Measurements from ENCODE around the gene PCSK1.

Gene PCSK1

DNA sequence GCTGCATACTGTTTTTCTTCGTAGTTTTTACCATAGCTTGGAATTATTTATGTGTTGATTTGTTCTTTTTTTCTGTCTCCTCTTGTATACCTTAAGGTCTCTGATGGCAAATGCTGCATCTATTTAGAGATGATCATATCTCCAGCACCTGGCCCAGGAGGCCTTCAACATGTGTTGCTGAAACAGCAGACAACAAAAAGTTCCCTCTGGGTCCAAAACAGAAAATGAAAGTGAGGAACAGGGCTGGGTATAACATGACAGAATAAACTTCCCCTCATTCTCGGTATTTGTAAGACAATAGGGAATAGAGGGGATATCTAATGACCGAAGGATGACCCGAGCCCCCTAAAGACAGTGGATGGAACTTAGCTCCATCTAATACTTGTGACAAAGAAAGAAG is 22.7 kb upstream of the PCSK1 start:
- no peak overlapping the region for H2BK5ac ChIP-seq (ENCODE audit: low read depth, low read length, poor library complexity, severe bottlenecking)
- no peak overlapping the region for H3K23ac ChIP-seq (ENCODE audit: low read length in 2 of 2)
- H3K79me1 ChIP-seq (replicated peaks; ENCODE audit: low read length, poor library complexity, severe bottlenecking): no peaks in the 10 kb centered on the region
- no peak overlapping the region for H4K91ac ChIP-seq (ENCODE audit: low read length)
- H3K4ac ChIP-seq (ENCODE audit: low read depth in 1 of 2, low read length in 2 of 2): no peak overlapping the region
- DNase-seq: no peak
- H3K4me3 ChIP-seq (ENCODE audit: insufficient read depth in 1 of 2, low read depth in 1 of 2, low read length in 2 of 2): no peak overlapping the region
- H2BK120ac ChIP-seq (ENCODE audit: low read depth, low read length): no peak overlapping the region
- H2BK12ac ChIP-seq (ENCODE audit: low read length in 2 of 2): no peak overlapping the region
- no peak overlapping the region for H2AK5ac ChIP-seq (ENCODE audit: low read length, severe bottlenecking)
- no peaks in the 10 kb centered on the region for H3K36me3 ChIP-seq (ENCODE audit: control insufficient read depth in 1 of 2, insufficient read depth in 2 of 2, low read depth in 1 of 2, low read length in 2 of 2)
- no peak overlapping the region for H3K18ac ChIP-seq (ENCODE audit: low read depth in 1 of 2, low read length in 2 of 2)
- H3K9me3 ChIP-seq (ENCODE audit: control insufficient read depth, low read length): no peaks in the 10 kb centered on the region
- H3K27ac ChIP-seq (ENCODE audit: low read length, poor library complexity, severe bottlenecking): no peak overlapping the region
- H3K14ac ChIP-seq (ENCODE audit: low read length in 2 of 2): no peak overlapping the region
- WGBS: 84% methylated on average over 3 of the region's 4 CpGs
- no peak overlapping the region for H3K4me2 ChIP-seq (ENCODE audit: low read length, poor library complexity, severe bottlenecking)
- no peaks in the 10 kb centered on the region for H3K27me3 ChIP-seq (ENCODE audit: control insufficient read depth in 1 of 2, insufficient read depth in 1 of 2, low read length in 2 of 2)
- H2AFZ ChIP-seq (ENCODE audit: low read depth, low read length): no peak overlapping the region
- no peaks in the 10 kb centered on the region for H3K4me1 ChIP-seq (ENCODE audit: control insufficient read depth, insufficient read depth, low read depth, low read length)
- H2BK15ac ChIP-seq (ENCODE audit: low read depth, poor library complexity, severe bottlenecking): no peak overlapping the region
- no peak overlapping the region for H4K8ac ChIP-seq (ENCODE audit: low read length)
- no peak overlapping the region for H3K9ac ChIP-seq (ENCODE audit: low read length)

DNA sequence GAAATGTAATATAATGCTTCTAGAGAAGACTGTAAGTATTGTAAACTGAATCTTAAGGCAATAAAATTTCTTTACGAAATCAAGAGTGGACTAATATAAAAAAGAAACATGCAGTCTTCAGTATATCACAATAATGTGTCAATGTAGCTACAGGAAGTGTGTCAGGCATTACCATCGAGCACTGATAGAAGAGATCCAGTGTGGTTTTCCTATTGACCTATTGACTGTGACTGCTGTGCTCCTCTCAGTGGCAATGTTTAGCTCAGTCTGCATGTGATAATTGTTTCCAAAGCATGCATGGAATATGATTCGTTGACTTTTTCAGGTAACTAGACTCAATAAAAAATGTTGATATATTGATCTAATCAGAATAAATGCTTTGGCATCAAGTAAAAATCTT is 20.3 kb upstream of the PCSK1 start:
- WGBS: 90% methylated on average over 2 of the region's 3 CpGs
- H3K79me1 ChIP-seq (replicated peaks; ENCODE audit: low read length, poor library complexity, severe bottlenecking): no peaks in the 10 kb centered on the region

DNA sequence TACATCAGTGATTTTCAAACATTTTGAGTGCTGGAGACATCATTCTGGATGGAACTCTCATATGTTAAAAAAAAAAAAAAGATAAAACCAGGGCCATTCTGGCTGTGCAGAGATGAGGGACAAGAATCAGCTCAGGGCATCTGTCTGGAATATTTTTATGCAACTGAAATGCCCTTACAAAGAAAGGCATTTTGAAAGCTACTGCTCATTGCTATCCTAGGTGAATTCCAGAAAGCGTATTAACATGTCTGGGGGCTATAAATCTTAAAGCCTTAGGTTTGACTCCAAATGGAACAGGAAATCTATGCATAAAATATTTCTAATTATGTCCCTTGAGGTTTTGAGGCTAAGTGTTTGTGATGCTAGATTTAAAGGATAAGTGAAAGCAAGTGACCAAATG is 14.9 kb upstream of the PCSK1 start:
- no peak overlapping the region for H2BK15ac ChIP-seq (ENCODE audit: low read depth, poor library complexity, severe bottlenecking)
- peaks cover 14 to 16% of the 10 kb centered on the region in 2 experiments for H3K27me3 ChIP-seq (ENCODE audit: control insufficient read depth in 1 of 2, insufficient read depth in 1 of 2, low read length in 2 of 2)
- no peaks in the 10 kb centered on the region for H3K79me1 ChIP-seq (replicated peaks; ENCODE audit: low read length, poor library complexity, severe bottlenecking)
- H2BK12ac ChIP-seq (ENCODE audit: low read length in 2 of 2): no peak overlapping the region
- no peak overlapping the region for H3K27ac ChIP-seq (ENCODE audit: low read length, poor library complexity, severe bottlenecking)
- no peak overlapping the region for H3K23ac ChIP-seq (ENCODE audit: low read length in 2 of 2)
- no peak overlapping the region for H3K9ac ChIP-seq (ENCODE audit: low read length)
- H2AK5ac ChIP-seq (ENCODE audit: low read length, severe bottlenecking): no peak overlapping the region
- no peaks in the 10 kb centered on the region for H3K4me1 ChIP-seq (ENCODE audit: control insufficient read depth, insufficient read depth, low read depth, low read length)
- no CpG with 5 or more reads among the region's 1 CpG for WGBS
- DNase-seq: no peak
- no peak overlapping the region for H2AFZ ChIP-seq (ENCODE audit: low read depth, low read length)
- no peak overlapping the region for H3K4ac ChIP-seq (ENCODE audit: low read depth in 1 of 2, low read length in 2 of 2)
- H3K9me3 ChIP-seq (ENCODE audit: control insufficient read depth, low read length): no peaks in the 10 kb centered on the region
- no peaks in the 10 kb centered on the region for H3K36me3 ChIP-seq (ENCODE audit: control insufficient read depth in 1 of 2, insufficient read depth in 2 of 2, low read depth in 1 of 2, low read length in 2 of 2)
- no peak overlapping the region for H2BK5ac ChIP-seq (ENCODE audit: low read depth, low read length, poor library complexity, severe bottlenecking)
- H4K91ac ChIP-seq (ENCODE audit: low read length): no peak overlapping the region
- H3K4me3 ChIP-seq (ENCODE audit: insufficient read depth in 1 of 2, low read depth in 1 of 2, low read length in 2 of 2): no peak overlapping the region
- no peak overlapping the region for H2BK120ac ChIP-seq (ENCODE audit: low read depth, low read length)
- H4K8ac ChIP-seq (ENCODE audit: low read length): no peak overlapping the region
- no peak overlapping the region for H3K4me2 ChIP-seq (ENCODE audit: low read length, poor library complexity, severe bottlenecking)
- H3K14ac ChIP-seq (ENCODE audit: low read length in 2 of 2): no peak overlapping the region
- no peak overlapping the region for H3K18ac ChIP-seq (ENCODE audit: low read depth in 1 of 2, low read length in 2 of 2)

More for the DNA sequence above, 20.3 kb upstream of the PCSK1 start:
- H3K14ac ChIP-seq (ENCODE audit: low read length in 2 of 2): no peak overlapping the region
- no peak overlapping the region for H2BK12ac ChIP-seq (ENCODE audit: low read length in 2 of 2)
- no peak overlapping the region for H2BK5ac ChIP-seq (ENCODE audit: low read depth, low read length, poor library complexity, severe bottlenecking)
- H3K4me3 ChIP-seq (ENCODE audit: insufficient read depth in 1 of 2, low read depth in 1 of 2, low read length in 2 of 2): no peak overlapping the region
- H3K9ac ChIP-seq (ENCODE audit: low read length): no peak overlapping the region
- no peak overlapping the region for H2BK120ac ChIP-seq (ENCODE audit: low read depth, low read length)
- no peak overlapping the region for H2BK15ac ChIP-seq (ENCODE audit: low read depth, poor library complexity, severe bottlenecking)
- H3K27me3 ChIP-seq (ENCODE audit: control insufficient read depth in 1 of 2, insufficient read depth in 1 of 2, low read length in 2 of 2): peaks cover 0 to 4% of the 10 kb centered on the region in 2 experiments
- no peaks in the 10 kb centered on the region for H3K4me1 ChIP-seq (ENCODE audit: control insufficient read depth, insufficient read depth, low read depth, low read length)
- no peak overlapping the region for H4K8ac ChIP-seq (ENCODE audit: low read length)
- H3K27ac ChIP-seq (ENCODE audit: low read length, poor library complexity, severe bottlenecking): no peak overlapping the region
- H3K4ac ChIP-seq (ENCODE audit: low read depth in 1 of 2, low read length in 2 of 2): no peak overlapping the region
- H3K18ac ChIP-seq (ENCODE audit: low read depth in 1 of 2, low read length in 2 of 2): no peak overlapping the region
- no peak overlapping the region for H2AK5ac ChIP-seq (ENCODE audit: low read length, severe bottlenecking)
- H3K23ac ChIP-seq (ENCODE audit: low read length in 2 of 2): no peak overlapping the region
- no peak overlapping the region for H2AFZ ChIP-seq (ENCODE audit: low read depth, low read length)
- H3K9me3 ChIP-seq (ENCODE audit: control insufficient read depth, low read length): no peaks in the 10 kb centered on the region
- H3K4me2 ChIP-seq (ENCODE audit: low read length, poor library complexity, severe bottlenecking): no peak overlapping the region
- no peak overlapping the region for H4K91ac ChIP-seq (ENCODE audit: low read length)
- no peak for DNase-seq
- no peaks in the 10 kb centered on the region for H3K36me3 ChIP-seq (ENCODE audit: control insufficient read depth in 1 of 2, insufficient read depth in 2 of 2, low read depth in 1 of 2, low read length in 2 of 2)

DNA sequence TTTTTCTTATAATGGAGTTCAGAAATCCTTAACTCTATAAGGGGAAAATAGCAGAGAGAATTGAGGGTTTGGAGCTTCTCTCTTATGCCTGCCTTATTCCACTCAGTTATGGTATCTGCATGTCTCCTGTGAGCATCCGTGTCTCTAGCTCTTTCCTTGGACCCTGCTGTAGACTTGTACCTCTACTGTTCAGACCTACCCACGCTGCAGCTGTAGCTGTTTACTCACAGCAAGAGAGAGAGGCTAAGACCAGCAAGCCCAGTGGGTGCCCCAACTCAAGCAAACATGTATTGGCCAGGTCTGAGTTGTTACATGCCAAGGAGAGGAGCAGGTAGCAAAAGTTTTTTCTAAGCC is 7.1 kb upstream of the PCSK1 start:
- Histone ChIP-seq H2BK15ac (ENCODE audit: low read depth, poor library complexity, severe bottlenecking) (no peak overlapping the region), H2AK5ac (ENCODE audit: low read length, severe bottlenecking) (no peak overlapping the region), H2BK12ac (ENCODE audit: low read length in 2 of 2) (no peak overlapping the region), H3K36me3 (ENCODE audit: control insufficient read depth in 1 of 2, insufficient read depth in 2 of 2, low read depth in 1 of 2, low read length in 2 of 2) (no peaks in the 10 kb centered on the region), H3K23ac (ENCODE audit: low read length in 2 of 2) (no peak overlapping the region), H3K4me1 (ENCODE audit: control insufficient read depth, insufficient read depth, low read depth, low read length) (no peaks in the 10 kb centered on the region), H2BK120ac (ENCODE audit: low read depth, low read length) (no peak overlapping the region), H3K9ac (ENCODE audit: low read length) (no peak overlapping the region), H3K27ac (ENCODE audit: low read length, poor library complexity, severe bottlenecking) (no peak overlapping the region), H3K79me1 (replicated peaks; ENCODE audit: low read length, poor library complexity, severe bottlenecking) (no peaks in the 10 kb centered on the region), H3K27me3 (ENCODE audit: control insufficient read depth in 1 of 2, insufficient read depth in 1 of 2, low read length in 2 of 2) (peaks cover 26 to 48% of the 10 kb centered on the region in 2 experiments), H2BK5ac (ENCODE audit: low read depth, low read length, poor library complexity, severe bottlenecking) (no peak overlapping the region), H3K18ac (ENCODE audit: low read depth in 1 of 2, low read length in 2 of 2) (no peak overlapping the region), H4K91ac (ENCODE audit: low read length) (no peak overlapping the region), H3K9me3 (ENCODE audit: control insufficient read depth, low read length) (no peaks in the 10 kb centered on the region), H3K4ac (ENCODE audit: low read depth in 1 of 2, low read length in 2 of 2) (no peak overlapping the region), H2AFZ (ENCODE audit: low read depth, low read length) (no peak overlapping the region), H4K8ac (ENCODE audit: low read length) (no peak overlapping the region), H3K14ac (ENCODE audit: low read length in 2 of 2) (no peak overlapping the region), H3K4me2 (ENCODE audit: low read length, poor library complexity, severe bottlenecking) (no peak overlapping the region), H3K4me3 (ENCODE audit: insufficient read depth in 1 of 2, low read depth in 1 of 2, low read length in 2 of 2) (no peak overlapping the region)
- no peak for DNase-seq
- 73% methylated on average over 2 of the region's 2 CpGs for WGBS

All from mesenchymal stem cell (in vitro differentiated cells and primary cell).